OCI-LY7 (cell line): Measurements from ENCODE around the gene SBNO1.

Experiments
- EZH2phosphoT487 ChIP-seq: fragments of 200-600 bp; sonication (generic); IDR thresholded peaks from 2 replicates; pipeline ENCODE4 v1.6.1; 2018; ENCODE audit warnings: low read depth, borderline replicate concordance, mild to moderate bottlenecking, mixed run types, antibody characterized with exemption, low read length, moderate library complexity, mixed read lengths
- TF ChIP-seq, protein P1 (sequence below): fragments of 200-600 bp; sonication (generic); conservative IDR thresholded peaks from 2 replicates; pipeline ENCODE4 v1.5.1; 2014; ENCODE audit warnings: mild to moderate bottlenecking, antibody characterized with exemption, low read length, moderate library complexity, mixed read lengths

DNA sequence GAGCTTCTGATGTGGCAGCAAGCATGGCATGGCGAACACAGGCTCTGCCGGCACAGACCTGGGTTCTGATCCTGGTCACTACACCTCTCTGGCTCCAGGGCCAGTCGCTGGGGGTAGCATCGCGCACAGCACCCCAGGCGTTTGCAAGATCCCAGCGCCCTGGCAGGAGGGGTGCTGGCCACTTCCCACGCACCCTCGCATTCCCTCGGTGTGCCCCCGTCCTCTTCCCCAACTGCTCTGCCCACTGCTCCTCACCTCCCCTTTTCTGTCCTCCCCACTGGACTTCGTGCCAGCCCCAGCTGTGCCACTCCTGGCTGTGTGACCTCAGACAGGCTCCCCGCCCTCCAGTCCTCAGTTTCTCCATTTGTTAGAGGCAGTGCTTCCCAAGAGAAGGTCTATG is 95.8 kb downstream of the SBNO1 start:
- TF ChIP-seq, protein P1, sequence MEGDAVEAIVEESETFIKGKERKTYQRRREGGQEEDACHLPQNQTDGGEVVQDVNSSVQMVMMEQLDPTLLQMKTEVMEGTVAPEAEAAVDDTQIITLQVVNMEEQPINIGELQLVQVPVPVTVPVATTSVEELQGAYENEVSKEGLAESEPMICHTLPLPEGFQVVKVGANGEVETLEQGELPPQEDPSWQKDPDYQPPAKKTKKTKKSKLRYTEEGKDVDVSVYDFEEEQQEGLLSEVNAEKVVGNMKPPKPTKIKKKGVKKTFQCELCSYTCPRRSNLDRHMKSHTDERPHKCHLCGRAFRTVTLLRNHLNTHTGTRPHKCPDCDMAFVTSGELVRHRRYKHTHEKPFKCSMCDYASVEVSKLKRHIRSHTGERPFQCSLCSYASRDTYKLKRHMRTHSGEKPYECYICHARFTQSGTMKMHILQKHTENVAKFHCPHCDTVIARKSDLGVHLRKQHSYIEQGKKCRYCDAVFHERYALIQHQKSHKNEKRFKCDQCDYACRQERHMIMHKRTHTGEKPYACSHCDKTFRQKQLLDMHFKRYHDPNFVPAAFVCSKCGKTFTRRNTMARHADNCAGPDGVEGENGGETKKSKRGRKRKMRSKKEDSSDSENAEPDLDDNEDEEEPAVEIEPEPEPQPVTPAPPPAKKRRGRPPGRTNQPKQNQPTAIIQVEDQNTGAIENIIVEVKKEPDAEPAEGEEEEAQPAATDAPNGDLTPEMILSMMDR: no peak
- TF ChIP-seq EZH2phosphoT487: no peak
